Esophagus squamous epithelium (tissue), 4 donors: Measurements from ENCODE around the gene DST.

ENCODE experiments used
- POLR2A ChIP-seq, 4 donors: fragments of 450-650 bp; IDR thresholded peaks; one replicate each; pipeline ENCODE4 v1.6.1; 2017; ENCODE audit warnings: antibody characterized with exemption in 4 of 4, mild to moderate bottlenecking in 4 of 4, moderate library complexity in 3 of 4
- TF ChIP-seq, protein P1 (sequence below), 6 experiments: fragments of 450-650 bp in 4 of 6; fragments of 200-600 bp in 2 of 6; sonication (generic) in 2 of 6; IDR thresholded peaks; one replicate each; pipeline ENCODE4 v1.5.1; 2016 to 2019; ENCODE audit warnings: antibody characterized with exemption in 6 of 6, mild to moderate bottlenecking in 4 of 6, moderate library complexity in 4 of 6

- TF ChIP-seq POLR2A (IDR thresholded peaks at IDR 0.05) = no peak
- TF ChIP-seq, protein P1, sequence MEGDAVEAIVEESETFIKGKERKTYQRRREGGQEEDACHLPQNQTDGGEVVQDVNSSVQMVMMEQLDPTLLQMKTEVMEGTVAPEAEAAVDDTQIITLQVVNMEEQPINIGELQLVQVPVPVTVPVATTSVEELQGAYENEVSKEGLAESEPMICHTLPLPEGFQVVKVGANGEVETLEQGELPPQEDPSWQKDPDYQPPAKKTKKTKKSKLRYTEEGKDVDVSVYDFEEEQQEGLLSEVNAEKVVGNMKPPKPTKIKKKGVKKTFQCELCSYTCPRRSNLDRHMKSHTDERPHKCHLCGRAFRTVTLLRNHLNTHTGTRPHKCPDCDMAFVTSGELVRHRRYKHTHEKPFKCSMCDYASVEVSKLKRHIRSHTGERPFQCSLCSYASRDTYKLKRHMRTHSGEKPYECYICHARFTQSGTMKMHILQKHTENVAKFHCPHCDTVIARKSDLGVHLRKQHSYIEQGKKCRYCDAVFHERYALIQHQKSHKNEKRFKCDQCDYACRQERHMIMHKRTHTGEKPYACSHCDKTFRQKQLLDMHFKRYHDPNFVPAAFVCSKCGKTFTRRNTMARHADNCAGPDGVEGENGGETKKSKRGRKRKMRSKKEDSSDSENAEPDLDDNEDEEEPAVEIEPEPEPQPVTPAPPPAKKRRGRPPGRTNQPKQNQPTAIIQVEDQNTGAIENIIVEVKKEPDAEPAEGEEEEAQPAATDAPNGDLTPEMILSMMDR (IDR thresholded peaks at IDR 0.05) = no peak
Measured at GRCh38 chr6:56573624-56574023, 69.1 kb downstream of the DST start.
